ENCODE results near the gene TTC9C.
"Not testable (repeated sequence)": the region's sequence is repeated elsewhere in the genome, so short reads cannot be mapped to it uniquely, and the experiment has no call there.

TTC9C gene

GRCh38 chr11:62728171-62728988 lies at the start of gene TTC9C:
TSS of gene TTC9C (plus strand) at chr11:62728486. CDS start at chr11:62728849, 363 bp downstream.
- H3K27me3 ChIP-seq (ENCODE audit: control insufficient read depth in 1 of 2, insufficient read depth in 2 of 2, low read length in 2 of 2), result no peaks in the 10 kb centered on the region

GRCh38 chr11:62678770-62679696 lies 49.3 kb upstream of the TTC9C start, which contains the start of gene UBXN1:
TSS of gene UBXN1 (minus strand) at chr11:62679073. CDS start at chr11:62678923, 150 bp downstream.
- Histone ChIP-seq H3K4me1 (ENCODE audit: control insufficient read depth, insufficient read depth, low read length) (peaks cover 8% of the 10 kb centered on the region), H3K9ac (ENCODE audit: low read length in 2 of 2) (peak within 1 kb of the TSS; percentile 96), H3K27ac (ENCODE audit: low read length) (peak within 1 kb of the TSS; percentile 82), H3K9me3 (ENCODE audit: control insufficient read depth in 2 of 2, low read length in 2 of 2) (no peaks in the 10 kb centered on the region), H3K36me3 (ENCODE audit: control insufficient read depth in 2 of 2, insufficient read depth in 2 of 2, low read length in 2 of 2) (peaks cover 3 to 17% of the 10 kb centered on the region in 2 donors), H3K27me3 (ENCODE audit: control insufficient read depth in 1 of 2, insufficient read depth in 2 of 2, low read length in 2 of 2) (no peaks in the 10 kb centered on the region), H3K4me3 (ENCODE audit: low read length in 2 of 2) (peak within 1 kb of the TSS; percentile 72 to 95)

More at GRCh38 chr11:62728171-62728988, at the start of gene TTC9C:
- peaks cover 37% of the 10 kb centered on the region for H3K4me1 ChIP-seq (ENCODE audit: control insufficient read depth, insufficient read depth, low read length)
- H3K27ac ChIP-seq (ENCODE audit: low read length), result peak within 1 kb of the TSS; percentile 97
- H3K36me3 ChIP-seq (ENCODE audit: control insufficient read depth in 2 of 2, insufficient read depth in 2 of 2, low read length in 2 of 2), result peaks cover 7 to 12% of the 10 kb centered on the region in 2 donors
- H3K9me3 ChIP-seq (ENCODE audit: control insufficient read depth in 2 of 2, low read length in 2 of 2), result no peaks in the 10 kb centered on the region
- H3K9ac ChIP-seq (ENCODE audit: low read length in 2 of 2), result peak within 1 kb of the TSS; percentile 88 to 93
- peak within 1 kb of the TSS; percentile 99 for H3K4me3 ChIP-seq (ENCODE audit: low read length in 2 of 2)

GRCh38 chr11:62680825-62681240 lies 47.5 kb upstream of the TTC9C start:
- Histone ChIP-seq H3K4me1 (ENCODE audit: control insufficient read depth, insufficient read depth, low read length) (peaks cover 8% of the 10 kb centered on the region), H3K9me3 (ENCODE audit: control insufficient read depth in 2 of 2, low read length in 2 of 2) (no peaks in the 10 kb centered on the region), H3K36me3 (ENCODE audit: control insufficient read depth in 2 of 2, insufficient read depth in 2 of 2, low read length in 2 of 2) (peaks cover 3 to 17% of the 10 kb centered on the region in 2 donors), H3K4me3 (ENCODE audit: low read length in 2 of 2) (no peak overlapping the region), H3K9ac (ENCODE audit: low read length in 2 of 2) (no peak overlapping the region), H3K27me3 (ENCODE audit: control insufficient read depth in 1 of 2, insufficient read depth in 2 of 2, low read length in 2 of 2) (no peaks in the 10 kb centered on the region), H3K27ac (ENCODE audit: low read length) (peak overlapping the region; percentile 6)

GRCh38 chr11:62682518-62682917 lies 45.8 kb upstream of the TTC9C start:
- no peaks in the 10 kb centered on the region for H3K9me3 ChIP-seq (ENCODE audit: control insufficient read depth in 2 of 2, low read length in 2 of 2)
- no peak overlapping the region for H3K9ac ChIP-seq (ENCODE audit: low read length in 2 of 2)
- peaks cover 0 to 5% of the 10 kb centered on the region in 2 donors for H3K36me3 ChIP-seq (ENCODE audit: control insufficient read depth in 2 of 2, insufficient read depth in 2 of 2, low read length in 2 of 2)
- H3K27me3 ChIP-seq (ENCODE audit: control insufficient read depth in 1 of 2, insufficient read depth in 2 of 2, low read length in 2 of 2), result peaks cover 0 to 1% of the 10 kb centered on the region in 2 donors
- H3K4me3 ChIP-seq (ENCODE audit: low read length in 2 of 2), result no peak overlapping the region
- no peak overlapping the region for H3K27ac ChIP-seq (ENCODE audit: low read length)
- peaks cover 8% of the 10 kb centered on the region for H3K4me1 ChIP-seq (ENCODE audit: control insufficient read depth, insufficient read depth, low read length)

- Histone ChIP-seq H3K27me3 (ENCODE audit: control insufficient read depth in 1 of 2, insufficient read depth in 2 of 2, low read length in 2 of 2) (peaks cover 8 to 11% of the 10 kb centered on the region in 2 donors), H3K9ac (ENCODE audit: low read length in 2 of 2) (peak overlapping the region; percentile 42 to 53), H3K4me3 (ENCODE audit: low read length in 2 of 2) (peak overlapping the region; percentile 59 to 73), H3K36me3 (ENCODE audit: control insufficient read depth in 2 of 2, insufficient read depth in 2 of 2, low read length in 2 of 2) (peaks cover 20 to 21% of the 10 kb centered on the region in 2 donors), H3K9me3 (ENCODE audit: control insufficient read depth in 2 of 2, low read length in 2 of 2) (no peaks in the 10 kb centered on the region), H3K4me1 (ENCODE audit: control insufficient read depth, insufficient read depth, low read length) (peaks cover 16% of the 10 kb centered on the region), H3K27ac (ENCODE audit: low read length) (peak overlapping the region; percentile 31)
Observed at GRCh38 chr11:62687508-62688396, 40.5 kb upstream of the TTC9C start.

- Histone ChIP-seq H3K27me3 (ENCODE audit: control insufficient read depth in 1 of 2, insufficient read depth in 2 of 2, low read length in 2 of 2) (peaks cover 8 to 11% of the 10 kb centered on the region in 2 donors), H3K4me1 (ENCODE audit: control insufficient read depth, insufficient read depth, low read length) (peaks cover 16% of the 10 kb centered on the region), H3K36me3 (ENCODE audit: control insufficient read depth in 2 of 2, insufficient read depth in 2 of 2, low read length in 2 of 2) (peaks cover 22 to 24% of the 10 kb centered on the region in 2 donors), H3K9me3 (ENCODE audit: control insufficient read depth in 2 of 2, low read length in 2 of 2) (no peaks in the 10 kb centered on the region), H3K27ac (ENCODE audit: low read length) (peak overlapping the region; percentile 31), H3K9ac (ENCODE audit: low read length in 2 of 2) (peak overlapping the region; percentile 42 to 53), H3K4me3 (ENCODE audit: low read length in 2 of 2) (peak overlapping the region; percentile 59 to 73)
Observed at GRCh38 chr11:62688491-62688890, 39.8 kb upstream of the TTC9C start.

GRCh38 chr11:62689421-62690183 lies 38.7 kb upstream of the TTC9C start, which contains the start of gene LRRN4CL:
TSS of gene LRRN4CL (minus strand) at chr11:62689530. CDS start at chr11:62688508, 1,022 bp downstream.
- peak within 1 kb of the TSS; percentile 62 for H3K27ac ChIP-seq (ENCODE audit: low read length)
- H3K9me3 ChIP-seq (ENCODE audit: control insufficient read depth in 2 of 2, low read length in 2 of 2), result no peaks in the 10 kb centered on the region
- peaks cover 22 to 24% of the 10 kb centered on the region in 2 donors for H3K36me3 ChIP-seq (ENCODE audit: control insufficient read depth in 2 of 2, insufficient read depth in 2 of 2, low read length in 2 of 2)
- peak within 1 kb of the TSS; percentile 42 to 57 for H3K9ac ChIP-seq (ENCODE audit: low read length in 2 of 2)
- peak within 1 kb of the TSS; percentile 59 to 73 for H3K4me3 ChIP-seq (ENCODE audit: low read length in 2 of 2)
- H3K4me1 ChIP-seq (ENCODE audit: control insufficient read depth, insufficient read depth, low read length), result peaks cover 16% of the 10 kb centered on the region
- peaks cover 8 to 11% of the 10 kb centered on the region in 2 donors for H3K27me3 ChIP-seq (ENCODE audit: control insufficient read depth in 1 of 2, insufficient read depth in 2 of 2, low read length in 2 of 2)

- H3K27me3 ChIP-seq (ENCODE audit: control insufficient read depth in 1 of 2, insufficient read depth in 2 of 2, low read length in 2 of 2); H3K4me3 ChIP-seq (ENCODE audit: low read length in 2 of 2); H3K9me3 ChIP-seq (ENCODE audit: control insufficient read depth in 2 of 2, low read length in 2 of 2); H3K27ac ChIP-seq (ENCODE audit: low read length); H3K9ac ChIP-seq (ENCODE audit: low read length in 2 of 2): not testable (repeated sequence)
- peaks cover 22 to 24% of the 10 kb centered on the region in 2 donors for H3K36me3 ChIP-seq (ENCODE audit: control insufficient read depth in 2 of 2, insufficient read depth in 2 of 2, low read length in 2 of 2)
- peaks cover 10% of the 10 kb centered on the region for H3K4me1 ChIP-seq (ENCODE audit: control insufficient read depth, insufficient read depth, low read length)
Observed at GRCh38 chr11:62693624-62694023, 34.7 kb upstream of the TTC9C start.

- peaks cover 22 to 24% of the 10 kb centered on the region in 2 donors for H3K36me3 ChIP-seq (ENCODE audit: control insufficient read depth in 2 of 2, insufficient read depth in 2 of 2, low read length in 2 of 2)
- H3K9ac ChIP-seq (ENCODE audit: low read length in 2 of 2), result no peak overlapping the region
- no peak overlapping the region for H3K4me3 ChIP-seq (ENCODE audit: low read length in 2 of 2)
- H3K9me3 ChIP-seq (ENCODE audit: control insufficient read depth in 2 of 2, low read length in 2 of 2), result no peaks in the 10 kb centered on the region
- peaks cover 10% of the 10 kb centered on the region for H3K4me1 ChIP-seq (ENCODE audit: control insufficient read depth, insufficient read depth, low read length)
- no peak overlapping the region for H3K27ac ChIP-seq (ENCODE audit: low read length)
- H3K27me3 ChIP-seq (ENCODE audit: control insufficient read depth in 1 of 2, insufficient read depth in 2 of 2, low read length in 2 of 2), result no peaks in the 10 kb centered on the region
Observed at GRCh38 chr11:62694455-62695167, 33.7 kb upstream of the TTC9C start.
